DMS114 treated with DMSO at 0.1 percent for 48 hours (cell line): Measurements from ENCODE around the gene CYTH2.
A peak's percentile ranks its signal among the peaks of the same experiment; 100 is the strongest.

ENCODE experiments used
- DNase-seq: peaks from one replicate; lab custom pipeline; 2025; ENCODE audit not compliant: unreplicated experiment; lab: John Stamatoyannopoulos, UW

Gene CYTH2

GRCh38 chr19:48469289-48469881 is at the start of gene CYTH2:
Gene CYTH2 (plus strand): TSS chr19:48469369. CDS start chr19:48469508, 139 bp downstream.
- DNase-seq: peak; percentile 19

- DNase-seq: no peak
These were observed 47.6 kb upstream of the CYTH2 start for GRCh38 chr19:48421548-48421947.

- no peak for DNase-seq
These were observed 44.4 kb upstream of the CYTH2 start for GRCh38 chr19:48424694-48425219.

GRCh38 chr19:48428670-48429069 is 40.5 kb upstream of the CYTH2 start:
- no peak for DNase-seq

- no peak for DNase-seq
These were observed 35.8 kb upstream of the CYTH2 start for GRCh38 chr19:48433337-48433736.

GRCh38 chr19:48436586-48436985 is 32.6 kb upstream of the CYTH2 start:
- no peak for DNase-seq

GRCh38 chr19:48441360-48442050 is 27.7 kb upstream of the CYTH2 start:
- no peak for DNase-seq

GRCh38 chr19:48442116-48443035 is 26.8 kb upstream of the CYTH2 start:
- DNase-seq: no peak

GRCh38 chr19:48443256-48443655 is 25.9 kb upstream of the CYTH2 start:
- DNase-seq: no peak

- DNase-seq: no peak
These were observed 25.4 kb upstream of the CYTH2 start for GRCh38 chr19:48443731-48444128.

- no peak for DNase-seq
These were observed 24.8 kb upstream of the CYTH2 start for GRCh38 chr19:48444129-48444935.

- no peak for DNase-seq
These were observed 24.3 kb upstream of the CYTH2 start for GRCh38 chr19:48444936-48445200.

GRCh38 chr19:48445256-48445605 is 23.9 kb upstream of the CYTH2 start:
- DNase-seq: no peak

- peak; percentile 89 for DNase-seq
These were observed 23.3 kb upstream of the CYTH2 start, which contains the start of gene GRWD1 for GRCh38 chr19:48445606-48446481. Gene GRWD1 (plus strand): TSS chr19:48445983. CDS start chr19:48446006, 23 bp downstream.

- no peak for DNase-seq
These were observed 22.6 kb upstream of the CYTH2 start for GRCh38 chr19:48446579-48446978.

GRCh38 chr19:48448563-48448962 is 20.6 kb upstream of the CYTH2 start:
- DNase-seq: no peak

- no peak for DNase-seq
These were observed 18.7 kb upstream of the CYTH2 start for GRCh38 chr19:48450441-48450840.

GRCh38 chr19:48450863-48451262 is 18.3 kb upstream of the CYTH2 start:
- DNase-seq: no peak

GRCh38 chr19:48451624-48452023 is 17.5 kb upstream of the CYTH2 start:
- DNase-seq: no peak
